A549 (cell line): Measurements from ENCODE around the gene THPO.

Experiments
- CHD2 ChIP-seq: fragments of 150-350 bp; IDR thresholded peaks from 2 replicates; pipeline ENCODE4 v1.6.1; 2014; ENCODE audit warnings: low read length; ENCODE audit not compliant: partially characterized antibody
- ESRRA ChIP-seq: fragments of 150-350 bp; IDR thresholded peaks from 2 replicates; pipeline ENCODE4 v1.6.1; 2014; ENCODE audit warnings: mild to moderate bottlenecking, low read length, borderline replicate concordance
- RAD21 ChIP-seq, 2 experiments: fragments of >200 bp in 1 of 2; sonication (Bioruptor Twin) in 1 of 2; formaldehyde crosslinking in 1 of 2; IDR thresholded peaks in 1 of 2; conservative IDR thresholded peaks in 1 of 2; 2 replicates in 1 of 2; 3 replicates in 1 of 2; pipeline ENCODE4 v1.6.1; 2012 to 2018; ENCODE audit warnings: inconsistent platforms in 1 of 2
- RARB ChIP-seq: fragments of 250-450 bp; sonication (Bioruptor Pico); IDR thresholded peaks from 2 replicates; pipeline ENCODE4 v1.8.0; 2021; ENCODE audit warnings: mild to moderate bottlenecking, moderate library complexity
- RFX5 ChIP-seq: fragments of 450-650 bp; IDR thresholded peaks from 2 replicates; pipeline ENCODE4 v1.7.1; 2014; ENCODE audit warnings: antibody characterized with exemption, mild to moderate bottlenecking, moderate library complexity
- TF ChIP-seq, protein P1 (sequence below): fragments of >200 bp; sonication (Bioruptor Twin); formaldehyde crosslinking; IDR thresholded peaks from 3 replicates; pipeline ENCODE4 v1.5.1; 2016

GRCh38 chr3:184387174-184387714, 9.2 kb upstream of the THPO start:
- TF ChIP-seq, protein P1, sequence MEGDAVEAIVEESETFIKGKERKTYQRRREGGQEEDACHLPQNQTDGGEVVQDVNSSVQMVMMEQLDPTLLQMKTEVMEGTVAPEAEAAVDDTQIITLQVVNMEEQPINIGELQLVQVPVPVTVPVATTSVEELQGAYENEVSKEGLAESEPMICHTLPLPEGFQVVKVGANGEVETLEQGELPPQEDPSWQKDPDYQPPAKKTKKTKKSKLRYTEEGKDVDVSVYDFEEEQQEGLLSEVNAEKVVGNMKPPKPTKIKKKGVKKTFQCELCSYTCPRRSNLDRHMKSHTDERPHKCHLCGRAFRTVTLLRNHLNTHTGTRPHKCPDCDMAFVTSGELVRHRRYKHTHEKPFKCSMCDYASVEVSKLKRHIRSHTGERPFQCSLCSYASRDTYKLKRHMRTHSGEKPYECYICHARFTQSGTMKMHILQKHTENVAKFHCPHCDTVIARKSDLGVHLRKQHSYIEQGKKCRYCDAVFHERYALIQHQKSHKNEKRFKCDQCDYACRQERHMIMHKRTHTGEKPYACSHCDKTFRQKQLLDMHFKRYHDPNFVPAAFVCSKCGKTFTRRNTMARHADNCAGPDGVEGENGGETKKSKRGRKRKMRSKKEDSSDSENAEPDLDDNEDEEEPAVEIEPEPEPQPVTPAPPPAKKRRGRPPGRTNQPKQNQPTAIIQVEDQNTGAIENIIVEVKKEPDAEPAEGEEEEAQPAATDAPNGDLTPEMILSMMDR, result no peak
- TF ChIP-seq CHD2, result no peak
- no peak for TF ChIP-seq RARB
- TF ChIP-seq RFX5, result no peak
- TF ChIP-seq RAD21 (conservative IDR thresholded peaks at IDR 0.05 in 1 of 2, IDR thresholded peaks at IDR 0.05 in 1 of 2), result no peak
- no peak for TF ChIP-seq ESRRA
